ENCODE measurements around the gene WDFY2. TPM values are rescaled to one million over a fixed set of nuclear protein-coding genes. Genes with fewer than 3 reads are reported as not detected.
A peak's percentile ranks its signal among the peaks of the same experiment; 100 is the strongest.
"Not testable (repeated sequence)": the region's sequence is repeated elsewhere in the genome, so short reads cannot be mapped to it uniquely, and the experiment has no call there.

Gene WDFY2
- total RNA-seq, 3 donors from 2014 or later, result 3.4 to 9.6 (median 6.6) TPM

GRCh38 chr13:51687947-51688714, 103.9 kb downstream of the WDFY2 start:
- DNase-seq (no peak), ATAC-seq (no peak)
- Histone ChIP-seq H3K4me3 (no peak overlapping the region), H3K4me1 (ENCODE audit: low read depth) (no peaks in the 10 kb centered on the region), H3K9me3 (no peaks in the 10 kb centered on the region), H3K36me3 (ENCODE audit: low read depth) (no peaks in the 10 kb centered on the region)
- intact Hi-C loops (cut with DNase I, micrococcal nuclease), result no loop called here
- no peak for TF ChIP-seq CTCF (IDR thresholded peaks at IDR 0.05)

GRCh38 chr13:51688937-51689662, 104.8 kb downstream of the WDFY2 start:
- DNase-seq (no peak), ATAC-seq (no peak)
- intact Hi-C loops (cut with DNase I, micrococcal nuclease), result no loop called here
- Histone ChIP-seq H3K36me3 (ENCODE audit: low read depth) (no peaks in the 10 kb centered on the region), H3K4me1 (ENCODE audit: low read depth) (no peaks in the 10 kb centered on the region), H3K4me3 (no peak overlapping the region), H3K9me3 (no peaks in the 10 kb centered on the region)
- TF ChIP-seq CTCF (IDR thresholded peaks at IDR 0.05), result no peak

- TF ChIP-seq CTCF (IDR thresholded peaks at IDR 0.05), result no peak
- intact Hi-C loops (cut with DNase I, micrococcal nuclease), result no loop called here
- DNase-seq (no peak), ATAC-seq (peak; percentile 27)
- H3K9me3 ChIP-seq, result no peaks in the 10 kb centered on the region
- H3K36me3 ChIP-seq (ENCODE audit: low read depth), result no peaks in the 10 kb centered on the region
- no peaks in the 10 kb centered on the region for H3K4me1 ChIP-seq (ENCODE audit: low read depth)
- no peak overlapping the region for H3K4me3 ChIP-seq
These were observed 105.4 kb downstream of the WDFY2 start for GRCh38 chr13:51689663-51689996.

GRCh38 chr13:51695677-51696076, 111.4 kb downstream of the WDFY2 start:
- H3K4me1 ChIP-seq (ENCODE audit: low read depth); H3K36me3 ChIP-seq (ENCODE audit: low read depth); H3K4me3 ChIP-seq; ATAC-seq; H3K9me3 ChIP-seq; DNase-seq; intact Hi-C loops (cut with DNase I, micrococcal nuclease): not testable (repeated sequence)

GRCh38 chr13:51697181-51697580, 112.9 kb downstream of the WDFY2 start:
- Histone ChIP-seq H3K4me1 (ENCODE audit: low read depth) (no peaks in the 10 kb centered on the region), H3K4me3 (no peak overlapping the region), H3K9me3 (no peaks in the 10 kb centered on the region), H3K36me3 (ENCODE audit: low read depth) (no peaks in the 10 kb centered on the region)
- ATAC-seq (no peak), DNase-seq (no peak)
- no peak for TF ChIP-seq CTCF (IDR thresholded peaks at IDR 0.05)
- intact Hi-C loops (cut with DNase I, micrococcal nuclease), result no loop called here

GRCh38 chr13:51697855-51698254, 113.6 kb downstream of the WDFY2 start:
- no peak overlapping the region for H3K4me3 ChIP-seq
- intact Hi-C loops (cut with DNase I, micrococcal nuclease), result no loop called here
- H3K9me3 ChIP-seq, result no peaks in the 10 kb centered on the region
- no peaks in the 10 kb centered on the region for H3K4me1 ChIP-seq (ENCODE audit: low read depth)
- DNase-seq, result no peak
- TF ChIP-seq CTCF (IDR thresholded peaks at IDR 0.05), result no peak
- H3K36me3 ChIP-seq (ENCODE audit: low read depth), result no peaks in the 10 kb centered on the region
- no peak for ATAC-seq
